ENCODE data around the gene CGNL1. TPM values are rescaled to one million over a fixed set of nuclear protein-coding genes. Genes with fewer than 3 reads are reported as not detected.

CGNL1 gene
- polyA plus RNA-seq, 1 of the 3 experiments (the other 2 are of a cell fraction), result 0.23 TPM

DNA sequence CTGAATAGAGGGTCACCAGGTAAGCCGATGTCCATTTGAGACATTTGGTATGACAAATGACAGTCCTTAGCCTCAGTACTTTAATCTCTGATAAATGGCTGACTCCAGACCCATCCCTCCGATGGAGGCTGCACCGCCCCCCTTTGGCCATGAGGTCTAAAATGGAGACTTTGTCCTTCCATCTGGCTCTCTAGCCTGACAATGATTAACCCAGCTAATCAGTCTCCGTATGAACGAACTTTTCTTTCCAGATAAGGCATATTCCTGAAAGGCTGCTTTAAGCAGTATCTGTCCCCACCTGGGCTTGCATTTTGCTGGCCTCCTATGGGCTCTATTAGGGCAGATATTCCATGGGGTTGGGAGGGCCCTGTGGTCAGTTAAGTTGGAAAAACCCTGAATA, 204.6 kb downstream of the CGNL1 start:
- H3K9me3 ChIP-seq, result no peaks in the 10 kb centered on the region
- WGBS (ENCODE audit: low lambda C conversion rate), result 66% methylated on average over 5 of the region's 5 CpGs
- no peaks in the 10 kb centered on the region for H4K20me1 ChIP-seq (ENCODE audit: insufficient read depth)
- H3K27me3 ChIP-seq (ENCODE audit: insufficient read depth), result no peaks in the 10 kb centered on the region
- H3K27ac ChIP-seq (ENCODE audit: low read depth in 2 of 2, low read length in 1 of 2), result no peak overlapping the region
- ChIA-PET CTCF (interaction anchor here (1.1 to 1.7 kb wide), 2 partner anchors 21 to 74 kb away, joined by 3 to 7 read pairs; no protein-coding TSS in a partner anchor), POLR2A (no interaction called here)
- no peak for DNase-seq
- H3K9ac ChIP-seq, result no peak overlapping the region
- no peaks in the 10 kb centered on the region for H3K36me3 ChIP-seq (replicated peaks in 1 of 2; ENCODE audit: control insufficient read depth in 1 of 2, insufficient read depth in 2 of 2, low read length in 1 of 2)
- H3K9me2 ChIP-seq, result no peaks in the 10 kb centered on the region
- peaks cover 0 to 4% of the 10 kb centered on the region in 2 experiments; a peak in 1 of 4 replicates for H3K4me1 ChIP-seq (ENCODE audit: control insufficient read depth in 1 of 2, insufficient read depth in 2 of 2, low read depth in 1 of 2, low read length in 1 of 2)
- H2AFZ ChIP-seq (ENCODE audit: low read depth), result no peak overlapping the region
- H3F3A ChIP-seq (replicated peaks; ENCODE audit: insufficient read depth), result no peaks in the 10 kb centered on the region
- no peak overlapping the region for H3K4me2 ChIP-seq
- no peaks in the 10 kb centered on the region for H3K79me2 ChIP-seq (ENCODE audit: insufficient read depth)
- TF ChIP-seq EP300 (IDR thresholded peaks at IDR 0.05; ENCODE audit: borderline replicate concordance in 1 of 2, low read depth in 1 of 2, low read length in 1 of 2), result no peak
- TF ChIP-seq RFX5 (IDR thresholded peaks at IDR 0.05; ENCODE audit: low read length), result no peak
- TF ChIP-seq, protein P1, sequence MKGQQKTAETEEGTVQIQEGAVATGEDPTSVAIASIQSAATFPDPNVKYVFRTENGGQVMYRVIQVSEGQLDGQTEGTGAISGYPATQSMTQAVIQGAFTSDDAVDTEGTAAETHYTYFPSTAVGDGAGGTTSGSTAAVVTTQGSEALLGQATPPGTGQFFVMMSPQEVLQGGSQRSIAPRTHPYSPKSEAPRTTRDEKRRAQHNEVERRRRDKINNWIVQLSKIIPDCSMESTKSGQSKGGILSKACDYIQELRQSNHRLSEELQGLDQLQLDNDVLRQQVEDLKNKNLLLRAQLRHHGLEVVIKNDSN (IDR thresholded peaks at IDR 0.05; ENCODE audit: borderline replicate concordance, low read depth), result no peak
- no peak for TF ChIP-seq YY1 (IDR thresholded peaks at IDR 0.05; ENCODE audit: low read depth)
- TF ChIP-seq GATA2 (CRISPR knock-in tag; IDR thresholded peaks at IDR 0.05), result no peak
- TF ChIP-seq ZBTB33 (IDR thresholded peaks at IDR 0.05; ENCODE audit: borderline replicate concordance, low read depth), result no peak
- no peak for TF ChIP-seq TAF1 (IDR thresholded peaks at IDR 0.05; ENCODE audit: borderline replicate concordance, low read depth, low read length)
- no peak overlapping the region for H3K4me3 ChIP-seq (ENCODE audit: low read depth in 2 of 2, low read length in 1 of 2)

- Histone ChIP-seq H4K20me1 (ENCODE audit: insufficient read depth) (no peaks in the 10 kb centered on the region), H3K27ac (ENCODE audit: low read depth in 2 of 2, low read length in 1 of 2) (no peak overlapping the region), H3F3A (replicated peaks; ENCODE audit: insufficient read depth) (no peaks in the 10 kb centered on the region), H3K9me2 (no peaks in the 10 kb centered on the region), H3K4me3 (ENCODE audit: low read depth in 2 of 2, low read length in 1 of 2) (no peak overlapping the region), H3K27me3 (ENCODE audit: insufficient read depth) (no peaks in the 10 kb centered on the region), H2AFZ (ENCODE audit: low read depth) (no peak overlapping the region), H3K9me3 (no peaks in the 10 kb centered on the region), H3K4me2 (no peak overlapping the region), H3K4me1 (ENCODE audit: control insufficient read depth in 1 of 2, insufficient read depth in 2 of 2, low read depth in 1 of 2, low read length in 1 of 2) (peaks cover 0 to 4% of the 10 kb centered on the region in 2 experiments; a peak in 1 of 4 replicates), H3K79me2 (ENCODE audit: insufficient read depth) (no peaks in the 10 kb centered on the region), H3K9ac (no peak overlapping the region), H3K36me3 (replicated peaks in 1 of 2; ENCODE audit: control insufficient read depth in 1 of 2, insufficient read depth in 2 of 2, low read length in 1 of 2) (no peaks in the 10 kb centered on the region)
- CTCF ChIA-PET, result interaction anchor here (1.1 kb wide), 1 partner anchor 72 kb away, joined by 3 read pairs; no protein-coding TSS in a partner anchor
- no peak for DNase-seq
- POLR2A ChIA-PET, result no interaction called here
- TF ChIP-seq, protein P2, sequence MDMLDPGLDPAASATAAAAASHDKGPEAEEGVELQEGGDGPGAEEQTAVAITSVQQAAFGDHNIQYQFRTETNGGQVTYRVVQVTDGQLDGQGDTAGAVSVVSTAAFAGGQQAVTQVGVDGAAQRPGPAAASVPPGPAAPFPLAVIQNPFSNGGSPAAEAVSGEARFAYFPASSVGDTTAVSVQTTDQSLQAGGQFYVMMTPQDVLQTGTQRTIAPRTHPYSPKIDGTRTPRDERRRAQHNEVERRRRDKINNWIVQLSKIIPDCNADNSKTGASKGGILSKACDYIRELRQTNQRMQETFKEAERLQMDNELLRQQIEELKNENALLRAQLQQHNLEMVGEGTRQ (IDR thresholded peaks at IDR 0.05; ENCODE audit: borderline replicate concordance, low read depth, low read length), result no peak
- TF ChIP-seq RAD21 (IDR thresholded peaks at IDR 0.05; ENCODE audit: low read length), result no peak
- TF ChIP-seq TCF12 (IDR thresholded peaks at IDR 0.05), result no peak
- no peak for TF ChIP-seq REST (IDR thresholded peaks at IDR 0.05; ENCODE audit: low read depth, low read length)
- 26% methylated on average over 1 of the region's 1 CpG for WGBS (ENCODE audit: low lambda C conversion rate)
Measured at GRCh38 chr15:57582090-57582489, 205.8 kb downstream of the CGNL1 start.
